ENCODE data around the gene PTPRN2. TPM values are rescaled to one million over a fixed set of nuclear protein-coding genes. Genes with fewer than 3 reads are reported as not detected.
A peak's percentile ranks its signal among the peaks of the same experiment; 100 is the strongest.

Gene PTPRN2
- total RNA-seq, 1 experiment from 2014 or later, result 1.1 TPM

DNA sequence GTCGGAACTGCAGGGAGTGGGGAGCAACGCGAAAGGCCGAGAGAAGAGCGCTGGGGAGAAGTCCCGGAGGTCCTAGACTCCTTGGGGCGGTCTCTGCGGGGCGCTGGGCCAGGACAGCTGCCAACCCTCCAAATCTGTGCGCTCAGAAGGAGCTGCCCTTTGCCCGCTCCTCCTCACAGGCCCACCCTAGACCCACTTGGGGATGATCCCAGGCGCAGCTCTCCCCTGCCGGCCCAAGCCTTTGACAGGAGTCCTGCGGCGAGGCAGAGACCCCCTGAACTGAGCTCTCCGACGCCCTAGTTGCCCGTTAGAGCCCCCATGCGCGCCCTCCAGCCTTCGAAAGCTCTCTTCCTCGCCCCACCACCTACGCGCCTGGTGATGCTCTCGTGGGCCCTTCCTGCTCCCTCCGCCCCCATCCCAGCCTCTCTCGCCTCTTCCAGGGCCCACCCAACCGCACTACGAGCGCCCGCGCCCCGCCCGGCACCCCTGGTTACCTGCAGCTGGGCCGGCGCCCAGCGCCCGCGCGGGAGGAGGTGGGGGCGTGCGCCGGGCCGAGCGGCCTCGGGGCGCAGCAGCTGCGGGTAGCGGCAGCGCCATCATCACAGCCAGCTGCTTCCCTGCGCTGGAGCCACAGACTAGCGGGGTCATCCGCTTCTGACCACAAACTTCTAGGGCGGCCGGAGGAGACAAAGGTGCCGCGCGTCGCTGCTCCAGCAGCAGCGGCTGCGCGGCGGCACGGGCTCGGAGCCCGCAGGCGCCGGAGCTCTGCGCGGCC is 897.4 kb downstream of the PTPRN2 start:
- ChIA-PET POLR2A (no interaction called here), CTCF (no interaction called here)
- in situ Hi-C loops (cut with HindIII; ENCODE audit: low pct_unique_long_range_greater_than_20kb, low sequenced_read_pairs) (no loop called here), intact Hi-C loops (cut with micrococcal nuclease; ENCODE audit: unreplicated experiment) (no loop called here)
- TF ChIP-seq POLR2AphosphoS5 (IDR thresholded peaks at IDR 0.05; ENCODE audit: low read depth, low read length) (no peak), TCF7L2 (IDR thresholded peaks at IDR 0.05; ENCODE audit: low read depth, low read length) (no peak), SIN3A (IDR thresholded peaks at IDR 0.05; ENCODE audit: borderline replicate concordance, insufficient read depth, low read depth, low read length) (no peak)
- TF ChIP-seq, protein P1, sequence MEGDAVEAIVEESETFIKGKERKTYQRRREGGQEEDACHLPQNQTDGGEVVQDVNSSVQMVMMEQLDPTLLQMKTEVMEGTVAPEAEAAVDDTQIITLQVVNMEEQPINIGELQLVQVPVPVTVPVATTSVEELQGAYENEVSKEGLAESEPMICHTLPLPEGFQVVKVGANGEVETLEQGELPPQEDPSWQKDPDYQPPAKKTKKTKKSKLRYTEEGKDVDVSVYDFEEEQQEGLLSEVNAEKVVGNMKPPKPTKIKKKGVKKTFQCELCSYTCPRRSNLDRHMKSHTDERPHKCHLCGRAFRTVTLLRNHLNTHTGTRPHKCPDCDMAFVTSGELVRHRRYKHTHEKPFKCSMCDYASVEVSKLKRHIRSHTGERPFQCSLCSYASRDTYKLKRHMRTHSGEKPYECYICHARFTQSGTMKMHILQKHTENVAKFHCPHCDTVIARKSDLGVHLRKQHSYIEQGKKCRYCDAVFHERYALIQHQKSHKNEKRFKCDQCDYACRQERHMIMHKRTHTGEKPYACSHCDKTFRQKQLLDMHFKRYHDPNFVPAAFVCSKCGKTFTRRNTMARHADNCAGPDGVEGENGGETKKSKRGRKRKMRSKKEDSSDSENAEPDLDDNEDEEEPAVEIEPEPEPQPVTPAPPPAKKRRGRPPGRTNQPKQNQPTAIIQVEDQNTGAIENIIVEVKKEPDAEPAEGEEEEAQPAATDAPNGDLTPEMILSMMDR (IDR thresholded peaks at IDR 0.05), result no peak
- TF ChIP-seq, protein P2, sequence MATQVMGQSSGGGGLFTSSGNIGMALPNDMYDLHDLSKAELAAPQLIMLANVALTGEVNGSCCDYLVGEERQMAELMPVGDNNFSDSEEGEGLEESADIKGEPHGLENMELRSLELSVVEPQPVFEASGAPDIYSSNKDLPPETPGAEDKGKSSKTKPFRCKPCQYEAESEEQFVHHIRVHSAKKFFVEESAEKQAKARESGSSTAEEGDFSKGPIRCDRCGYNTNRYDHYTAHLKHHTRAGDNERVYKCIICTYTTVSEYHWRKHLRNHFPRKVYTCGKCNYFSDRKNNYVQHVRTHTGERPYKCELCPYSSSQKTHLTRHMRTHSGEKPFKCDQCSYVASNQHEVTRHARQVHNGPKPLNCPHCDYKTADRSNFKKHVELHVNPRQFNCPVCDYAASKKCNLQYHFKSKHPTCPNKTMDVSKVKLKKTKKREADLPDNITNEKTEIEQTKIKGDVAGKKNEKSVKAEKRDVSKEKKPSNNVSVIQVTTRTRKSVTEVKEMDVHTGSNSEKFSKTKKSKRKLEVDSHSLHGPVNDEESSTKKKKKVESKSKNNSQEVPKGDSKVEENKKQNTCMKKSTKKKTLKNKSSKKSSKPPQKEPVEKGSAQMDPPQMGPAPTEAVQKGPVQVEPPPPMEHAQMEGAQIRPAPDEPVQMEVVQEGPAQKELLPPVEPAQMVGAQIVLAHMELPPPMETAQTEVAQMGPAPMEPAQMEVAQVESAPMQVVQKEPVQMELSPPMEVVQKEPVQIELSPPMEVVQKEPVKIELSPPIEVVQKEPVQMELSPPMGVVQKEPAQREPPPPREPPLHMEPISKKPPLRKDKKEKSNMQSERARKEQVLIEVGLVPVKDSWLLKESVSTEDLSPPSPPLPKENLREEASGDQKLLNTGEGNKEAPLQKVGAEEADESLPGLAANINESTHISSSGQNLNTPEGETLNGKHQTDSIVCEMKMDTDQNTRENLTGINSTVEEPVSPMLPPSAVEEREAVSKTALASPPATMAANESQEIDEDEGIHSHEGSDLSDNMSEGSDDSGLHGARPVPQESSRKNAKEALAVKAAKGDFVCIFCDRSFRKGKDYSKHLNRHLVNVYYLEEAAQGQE (IDR thresholded peaks at IDR 0.05; ENCODE audit: insufficient read depth in 1 of 2, low read depth in 2 of 2, low read length in 1 of 2), result no peak
- no TSS peak for BruUV-seq (replicated peaks)
- no peak for DNase-seq (ENCODE audit: low read depth, low spot score)
- no peak; the same call in 1 of the 2 replicates for ATAC-seq
- H3K9me3 ChIP-seq (ENCODE audit: control insufficient read depth, insufficient read depth, low read depth, low read length), result no peaks in the 10 kb centered on the region
- no peaks in the 10 kb centered on the region for H3K4me1 ChIP-seq (ENCODE audit: control insufficient read depth, insufficient read depth, low read length)
- H3K4me3 ChIP-seq (ENCODE audit: low read depth in 2 of 2, low read length in 2 of 2), result peak overlapping the region; percentile 40 to 69
- no peak overlapping the region for H3K27ac ChIP-seq (ENCODE audit: low read length)
- H3K27me3 ChIP-seq (ENCODE audit: control insufficient read depth, insufficient read depth, low read length), result peaks cover 3% of the 10 kb centered on the region; the same call in 1 of the 2 replicates
- H3K36me3 ChIP-seq (ENCODE audit: control insufficient read depth, insufficient read depth, low read length), result peaks cover 5% of the 10 kb centered on the region; the same call in 1 of the 2 replicates

DNA sequence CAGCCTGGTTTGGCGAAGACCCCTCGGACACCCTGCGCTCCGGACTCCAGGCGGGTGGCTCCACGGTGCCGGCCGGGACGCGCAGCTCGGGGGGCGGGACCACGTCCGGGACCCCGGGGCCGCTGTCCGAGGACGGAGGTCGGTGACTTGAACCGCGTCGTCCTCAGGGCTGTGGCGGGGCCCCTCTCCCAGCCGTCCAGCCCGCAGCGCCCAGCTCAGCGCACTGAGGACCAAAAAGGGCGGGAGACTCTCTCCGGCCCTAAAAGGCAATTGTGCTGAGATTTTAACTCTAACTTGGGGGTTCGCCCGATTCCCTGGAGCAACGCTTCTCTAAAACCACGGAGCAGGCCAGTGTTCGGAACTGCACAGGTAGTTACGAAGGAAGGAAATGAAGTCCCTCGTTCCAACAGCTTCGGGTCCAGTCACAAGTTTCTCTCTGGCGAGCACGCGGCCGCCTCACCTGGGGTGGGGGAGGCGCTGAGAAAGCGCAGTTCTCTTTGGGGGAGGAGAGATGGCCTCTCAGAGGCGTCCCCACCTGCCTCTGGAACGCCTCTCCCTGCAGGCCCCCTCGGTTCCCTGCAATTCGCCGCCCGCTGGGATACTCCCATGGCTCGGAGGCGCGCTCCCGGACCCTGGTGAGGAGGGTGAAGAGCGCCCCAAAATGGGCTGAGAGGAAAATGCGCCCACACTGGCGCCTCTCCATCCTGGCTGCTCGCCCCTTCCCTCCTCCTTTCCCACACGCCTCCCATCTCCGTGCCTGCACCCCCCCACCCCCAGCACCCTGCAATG is 898.2 kb downstream of the PTPRN2 start:
- POLR2A ChIA-PET, result no interaction called here
- intact Hi-C loops (cut with micrococcal nuclease; ENCODE audit: unreplicated experiment), result no loop called here
- no TSS peak for BruUV-seq (replicated peaks)

More for the DNA sequence above, 898.2 kb downstream of the PTPRN2 start:
- Histone ChIP-seq H3K4me3 (ENCODE audit: low read depth in 2 of 2, low read length in 2 of 2) (peak overlapping the region; percentile 40 to 69), H3K27me3 (ENCODE audit: control insufficient read depth, insufficient read depth, low read length) (peaks cover 3% of the 10 kb centered on the region; the same call in 1 of the 2 replicates), H3K4me1 (ENCODE audit: control insufficient read depth, insufficient read depth, low read length) (no peaks in the 10 kb centered on the region), H3K36me3 (ENCODE audit: control insufficient read depth, insufficient read depth, low read length) (peaks cover 5% of the 10 kb centered on the region; the same call in 1 of the 2 replicates), H3K9me3 (ENCODE audit: control insufficient read depth, insufficient read depth, low read depth, low read length) (no peaks in the 10 kb centered on the region), H3K27ac (ENCODE audit: low read length) (no peak overlapping the region)
- CTCF ChIA-PET, result interaction anchor here (0.7 kb wide), 1 partner anchor 184 kb away, joined by 3 read pairs; no protein-coding TSS in a partner anchor
- DNase-seq (ENCODE audit: low read depth, low spot score), result no peak
- TF ChIP-seq, protein P1 (IDR thresholded peaks at IDR 0.05), result no peak; the same call in 1 of the 2 replicates
- no peak for TF ChIP-seq POLR2AphosphoS5 (IDR thresholded peaks at IDR 0.05; ENCODE audit: low read depth, low read length)
- TF ChIP-seq, protein P2 (IDR thresholded peaks at IDR 0.05; ENCODE audit: insufficient read depth in 1 of 2, low read depth in 2 of 2, low read length in 1 of 2), result no peak
- no peak for TF ChIP-seq TCF7L2 (IDR thresholded peaks at IDR 0.05; ENCODE audit: low read depth, low read length)
- TF ChIP-seq SIN3A (IDR thresholded peaks at IDR 0.05; ENCODE audit: borderline replicate concordance, insufficient read depth, low read depth, low read length), result no peak
- no peak for ATAC-seq
- in situ Hi-C loops (cut with HindIII; ENCODE audit: low pct_unique_long_range_greater_than_20kb, low sequenced_read_pairs), result no loop called here
